Adrenal gland (tissue), 12 donors: Measurements from ENCODE around the gene LYRM2. TPM values are rescaled to one million over a fixed set of nuclear protein-coding genes. Genes with fewer than 3 reads are reported as not detected.

Experiments used
- DNase-seq, 7 donors: peaks; one replicate each; pipeline ENCODE4 v3.0.0-alpha.2; 2019 to 2020
- H3K27ac ChIP-seq, 5 donors: fragments of 200-600 bp; sonication (generic) in 4 of 5; 1 replicate in 3 of 5; 2 replicates in 2 of 5; pipeline versions ENCODE4 v1.5.1 to v1.8.0; 2016 to 2020; ENCODE audit warnings: mild to moderate bottlenecking in 1 of 5
- H3K27me3 ChIP-seq: fragments of 200-600 bp; 2 replicates; pipeline ENCODE4 v1.8.0; 2021
- H3K36me3 ChIP-seq, 2 donors: fragments of 200-600 bp; replicated peaks in 1 of 2; 1 replicate in 1 of 2; 2 replicates in 1 of 2; pipeline versions ENCODE4 v1.5.1 to v1.8.0; 2018 to 2022
- H3K4me1 ChIP-seq, 2 donors: fragments of 200-600 bp; replicated peaks in 1 of 2; 1 replicate in 1 of 2; 2 replicates in 1 of 2; pipeline versions ENCODE4 v1.5.1 to v1.8.0; 2018 to 2021
- H3K4me3 ChIP-seq, 4 donors: fragments of 200-600 bp; sonication (generic) in 3 of 4; one replicate each; pipeline ENCODE4 v1.5.1; 2016 to 2018
- H3K9me3 ChIP-seq, 3 donors: fragments of 200-600 bp; sonication (generic) in 1 of 3; replicated peaks in 1 of 3; 1 replicate in 2 of 3; 2 replicates in 1 of 3; pipeline versions ENCODE4 v1.5.1 to v1.8.0; 2016 to 2021
- CTCF ChIP-seq, 6 experiments: fragments of 450-650 bp in 4 of 6; fragments of 200-600 bp in 2 of 6; sonication (generic) in 1 of 6; IDR thresholded peaks; 1 replicate in 5 of 6; 2 replicates in 1 of 6; pipeline versions ENCODE4 v1.5.1 to v1.8.0; 2016 to 2021; ENCODE audit warnings: antibody characterized with exemption in 6 of 6, mild to moderate bottlenecking in 2 of 6, moderate library complexity in 1 of 6
- POLR2A ChIP-seq, 2 donors: fragments of 450-650 bp; IDR thresholded peaks; one replicate each; pipeline ENCODE4 v1.6.1; 2017; ENCODE audit warnings: antibody characterized with exemption in 2 of 2, mild to moderate bottlenecking in 2 of 2, moderate library complexity in 1 of 2
- WGBS, 4 donors: extraction: QIAGEN DNeasy Blood & Tissue Kit in 2 of 4; methylation state at CpG; one replicate each; pipeline versions ENCODE4 v1.1.5 to v1.1.7; 2013 to 2017; 5-methylcytosine and 5-hydroxymethylcytosine counted together
- intact Hi-C, 2 donors: fragments of 100-400 bp; cut with DNase I; formaldehyde crosslinking; loops; one replicate each; pipeline versions ENCODE4 v1.14.1 to v1.15.0; 2022 to 2023
- polyA plus RNA-seq, 3 donors: library from polyadenylated mRNA; stranded (reverse); fragments of 200-250 nt in 2 of 3; fragments of 350-450 nt in 1 of 3; fragmentation: Illumina TruSeq in 1 of 3; extraction: RNeasy Lipid Tissue Mini Kit (QIAGEN cat#74804) in 1 of 3; gene quantifications; one replicate each; pipeline ENCODE4 v1.2.3, GENCODE V29; 2013 to 2014
- total RNA-seq, 9 donors: library from RNA; depleted of rRNA in 4 of 9; stranded (reverse); fragments of >200 nt in 4 of 9; fragments of 120-200 nt in 1 of 9; fragmentation: NEBNext Ultra II Directional in 1 of 9; extraction: Animal tissue kit (Norgen Biotek cat#: 25700) in 1 of 9; gene quantifications; one replicate each; pipeline versions ENCODE4 v1.1.0 to v1.2.4, GENCODE V29; 2013 to 2023
- donor health status: healthy with polysubstance abuse.
- donor health status: Bipolar disorder and iron deficiency.
- donor health status: DM: yes; HTN: yes; CAD: no.
- donor health status: DM: no; HTN: no; CAD: no.
- donor health status: DM: no; HTN: no; CAD: no.
- donor health status: DM: yes; HTN: yes; CAD: no.

Gene LYRM2
- total and polyA plus RNA-seq, 12 donors = 10.2 to 97.7 (median 40.3) TPM

GRCh38 chr6:89591745-89592144 is 46.8 kb downstream of the LYRM2 start:
- Histone ChIP-seq H3K36me3 (no peaks in the 10 kb centered on the region), H3K27ac (no peak overlapping the region), H3K27me3 (no peaks in the 10 kb centered on the region), H3K4me1 (peaks cover 0 to 4% of the 10 kb centered on the region in 2 donors), H3K9me3 (no peaks in the 10 kb centered on the region), H3K4me3 (no peak overlapping the region)
- intact Hi-C loops = no loop called here
- DNase-seq = no peak
- TF ChIP-seq CTCF (IDR thresholded peaks at IDR 0.05) (no peak), POLR2A (IDR thresholded peaks at IDR 0.05) (no peak)
- 91 to 100% (median 94%) methylated on average over 4 of the region's 4 CpGs for WGBS, 4 donors

- DNase-seq = no peak
- no peak overlapping the region for H3K4me3 ChIP-seq
- H3K27ac ChIP-seq = no peak overlapping the region
- intact Hi-C loops = no loop called here
- no peak for TF ChIP-seq POLR2A (IDR thresholded peaks at IDR 0.05)
- TF ChIP-seq CTCF (IDR thresholded peaks at IDR 0.05) = no peak
- H3K4me1 ChIP-seq = no peaks in the 10 kb centered on the region
- WGBS, 4 donors = 66 to 92% (median 76%) methylated on average over 2 of the region's 2 CpGs
- no peaks in the 10 kb centered on the region for H3K27me3 ChIP-seq
- no peaks in the 10 kb centered on the region for H3K36me3 ChIP-seq
- H3K9me3 ChIP-seq = no peaks in the 10 kb centered on the region
These were observed 48.4 kb downstream of the LYRM2 start for GRCh38 chr6:89590133-89590532.

- no peak for DNase-seq
- intact Hi-C loops = no loop called here
- no peak overlapping the region for H3K4me3 ChIP-seq
- H3K9me3 ChIP-seq = no peaks in the 10 kb centered on the region
- no peak overlapping the region for H3K27ac ChIP-seq
- TF ChIP-seq CTCF (IDR thresholded peaks at IDR 0.05) = no peak
- TF ChIP-seq POLR2A (IDR thresholded peaks at IDR 0.05) = no peak
- no peaks in the 10 kb centered on the region for H3K4me1 ChIP-seq
- 79 to 91% (median 87%) methylated on average over 6 to 7 of the region's 7 CpGs for WGBS, 4 donors
- no peaks in the 10 kb centered on the region for H3K27me3 ChIP-seq
- H3K36me3 ChIP-seq = no peaks in the 10 kb centered on the region
These were observed 49.1 kb downstream of the LYRM2 start for GRCh38 chr6:89589297-89590025.

GRCh38 chr6:89585154-89585553 is 53.4 kb downstream of the LYRM2 start:
- intact Hi-C loops = no loop called here
- 78 to 91% (median 82%) methylated on average over 1 of the region's 1 CpG for WGBS, 4 donors
- no peaks in the 10 kb centered on the region for H3K27me3 ChIP-seq
- H3K4me3 ChIP-seq = no peak overlapping the region
- H3K9me3 ChIP-seq = no peaks in the 10 kb centered on the region
- H3K36me3 ChIP-seq = no peaks in the 10 kb centered on the region
- no peak for DNase-seq
- H3K4me1 ChIP-seq = no peaks in the 10 kb centered on the region
- TF ChIP-seq CTCF (IDR thresholded peaks at IDR 0.05) (no peak), POLR2A (IDR thresholded peaks at IDR 0.05) (no peak)
- no peak overlapping the region for H3K27ac ChIP-seq
